GM12874 (cell line): ENCODE data around the gene TTYH3.

ENCODE experiments used
- CTCF ChIP-seq: IDR thresholded peaks from 2 replicates; pipeline ENCODE4 v1.5.1; 2011; ENCODE audit warnings: low read depth, mild to moderate bottlenecking, control low read depth, low read length, moderate library complexity; ENCODE audit not compliant: insufficient read depth

The TTYH3 gene

DNA sequence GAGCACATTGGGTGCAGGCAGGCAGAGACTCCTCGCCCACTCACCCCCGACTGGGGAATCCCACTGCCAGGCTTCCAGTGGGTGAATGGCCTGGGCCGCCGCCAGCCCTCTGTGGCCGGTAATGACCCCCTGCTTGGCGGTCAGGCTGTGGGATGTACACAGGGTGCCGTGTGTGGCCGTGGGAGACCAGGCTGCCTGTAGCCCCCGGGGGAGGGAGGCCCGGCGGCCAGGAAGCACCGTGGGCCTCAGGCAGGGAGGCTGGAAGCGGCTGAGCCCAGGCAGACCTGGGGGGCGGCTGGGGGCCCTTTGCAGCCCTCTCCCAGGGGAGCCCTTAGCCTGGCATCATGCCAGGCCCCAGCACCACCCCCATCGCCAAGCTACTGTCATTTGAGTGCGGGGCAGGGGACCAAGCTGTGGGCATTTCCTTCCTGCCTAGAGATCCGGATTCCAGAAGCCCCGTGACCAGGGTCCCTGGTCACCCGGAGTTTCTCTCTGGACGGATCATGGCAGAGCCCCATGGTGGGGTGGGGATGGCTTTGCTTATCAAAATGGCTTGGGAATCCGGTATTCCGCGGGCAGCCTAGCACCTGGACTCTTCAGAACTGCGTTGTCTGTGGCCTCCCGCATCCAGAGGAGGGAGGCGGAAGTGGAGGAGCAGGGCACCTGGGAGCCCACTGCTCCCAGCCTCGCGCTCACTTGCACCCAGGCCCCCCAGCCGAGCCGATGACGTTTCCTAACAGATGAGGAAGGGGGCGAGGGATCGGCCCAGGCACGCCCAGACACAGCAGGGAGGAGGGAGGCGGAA is 1.1 kb downstream of the TTYH3 start:
- no peak for TF ChIP-seq CTCF

DNA sequence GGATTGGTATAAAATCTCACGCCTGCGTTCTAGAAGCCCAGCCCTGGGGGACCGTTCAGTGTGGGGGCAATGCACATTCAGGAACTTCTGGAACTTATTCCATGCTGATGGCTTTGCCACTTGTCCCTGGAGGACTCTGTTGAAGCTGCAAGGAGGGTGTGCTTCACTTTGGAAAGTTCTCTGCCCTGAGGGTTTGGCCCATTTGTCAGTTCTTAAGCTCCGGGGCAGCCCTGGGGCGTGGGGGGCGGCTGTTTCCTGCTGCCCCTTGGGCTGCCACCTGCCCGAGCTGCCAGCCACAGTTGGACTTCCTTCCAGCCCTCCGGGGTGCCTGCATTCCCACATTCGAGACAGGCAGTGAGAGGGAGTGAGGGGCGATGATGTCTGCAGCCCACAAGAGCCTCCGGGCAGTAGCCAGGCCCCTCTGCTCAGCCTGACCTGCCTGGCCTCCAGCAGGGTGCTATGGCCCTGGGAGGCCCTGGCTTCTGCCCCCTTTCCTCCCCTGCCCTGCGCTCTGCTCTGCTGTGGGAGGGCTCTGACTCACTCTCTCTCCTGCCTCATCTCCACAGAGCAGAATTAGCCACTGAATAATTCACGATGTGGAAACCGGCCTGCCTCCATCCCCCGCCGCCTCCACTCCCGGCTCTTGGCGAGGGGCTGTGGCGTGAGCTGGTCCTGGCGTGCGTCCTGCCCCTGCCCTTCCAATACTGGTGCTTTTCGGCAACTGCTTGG is 1.9 kb downstream of the TTYH3 start:
- no peak for TF ChIP-seq CTCF

DNA sequence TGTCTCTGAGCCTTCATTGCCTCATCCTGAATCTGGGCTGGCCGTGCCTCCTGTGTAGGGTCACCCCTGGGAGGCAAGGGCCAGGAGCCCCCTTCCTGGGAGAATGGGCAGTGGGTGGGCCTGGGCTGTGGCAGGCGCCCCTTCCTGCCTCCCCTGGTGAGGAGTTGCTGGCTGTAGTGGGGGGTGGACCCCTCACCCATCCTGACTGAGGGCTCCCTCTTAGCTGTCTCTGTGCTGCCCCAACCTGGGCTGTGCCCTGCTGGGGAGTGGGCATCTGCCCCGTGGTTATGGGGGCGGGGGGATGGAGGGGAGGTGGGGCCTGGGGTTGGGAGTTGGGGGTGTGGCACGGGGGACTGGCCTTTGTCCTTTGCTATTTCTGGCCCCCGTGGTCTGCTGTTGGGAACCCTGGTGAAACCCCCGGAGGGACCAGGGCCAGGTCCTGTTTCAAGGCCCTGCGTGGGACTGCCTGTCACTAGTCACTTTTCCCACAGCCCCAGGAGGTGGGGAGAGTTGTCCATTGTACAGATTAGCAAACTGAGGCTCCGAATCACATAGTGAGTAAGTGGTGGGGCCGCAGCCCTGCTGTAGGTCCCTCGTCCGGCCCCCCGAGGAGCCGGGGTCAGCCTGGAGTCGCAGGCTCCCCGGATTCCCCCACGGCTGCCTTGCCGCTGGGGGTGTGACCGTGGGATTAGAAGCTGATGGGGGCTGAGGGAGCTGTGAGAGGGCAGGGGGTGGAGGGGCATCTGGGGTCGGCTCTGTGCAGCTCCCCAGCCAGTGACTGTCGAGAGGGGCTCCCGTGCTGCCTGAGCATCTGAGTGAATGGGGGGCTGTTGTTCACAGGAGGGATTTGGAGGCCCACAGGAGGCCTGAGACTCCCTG is 2.7 kb downstream of the TTYH3 start:
- TF ChIP-seq CTCF = no peak

GRCh38 chr7:2635148-2635668 is 3.4 kb downstream of the TTYH3 start:
- no peak for TF ChIP-seq CTCF

DNA sequence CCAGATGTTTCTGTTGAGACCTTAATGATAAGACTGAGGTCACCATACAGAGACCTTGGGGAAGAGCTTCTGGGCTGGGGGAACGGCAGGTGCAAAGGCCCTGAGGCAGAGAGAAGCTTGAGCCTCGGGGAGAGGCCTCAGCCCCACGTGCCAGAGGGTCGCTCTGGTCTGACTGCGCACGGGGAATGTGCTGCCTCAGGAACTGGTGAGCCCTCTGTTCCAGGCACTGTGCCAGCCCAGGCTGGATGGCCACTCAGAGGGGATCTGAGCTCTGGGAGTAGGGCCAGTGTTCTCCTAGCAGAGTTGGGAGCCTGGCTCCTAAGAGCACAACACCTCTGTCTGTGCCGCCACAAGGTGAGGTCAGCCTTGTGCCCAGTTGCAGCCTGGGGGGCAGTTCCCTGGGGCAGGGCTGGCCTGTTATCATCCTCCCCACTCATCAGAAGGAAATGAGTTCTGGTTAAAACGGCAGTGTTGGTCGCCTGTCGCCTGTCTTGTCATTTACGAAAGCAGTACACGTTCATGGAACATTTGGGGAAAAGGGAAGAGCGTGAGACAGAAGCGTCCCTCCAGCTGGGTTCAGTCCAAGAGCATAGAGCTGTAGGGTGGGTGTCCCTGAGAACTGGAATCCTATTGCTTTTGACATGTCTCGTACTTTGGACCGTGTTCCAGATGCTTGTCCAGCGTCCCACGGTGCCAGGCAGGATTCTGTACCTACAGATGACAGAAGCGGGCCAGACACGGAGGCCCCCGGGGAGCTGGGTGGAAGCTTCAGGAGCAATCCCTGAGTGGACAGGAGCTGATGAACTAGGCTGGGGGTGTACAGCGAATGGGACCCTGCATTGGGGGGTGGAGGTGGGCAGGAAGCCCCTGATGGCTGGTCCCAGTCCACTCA is 4.3 kb downstream of the TTYH3 start:
- TF ChIP-seq CTCF = no peak

GRCh38 chr7:2637066-2637471 is 5.3 kb downstream of the TTYH3 start:
- TF ChIP-seq CTCF = no peak
